HG03342 (cell line): ENCODE data around the gene STOM.
A peak's percentile ranks its signal among the peaks of the same experiment; 100 is the strongest.

Experiments
- ATAC-seq: cut with Tn5 transposase; IDR thresholded peaks from one replicate; pipeline ENCODE4 v1.9.1; 2021; ENCODE audit warnings: mild to moderate bottlenecking, moderate library complexity; ENCODE audit not compliant: unreplicated experiment

Gene STOM

DNA sequence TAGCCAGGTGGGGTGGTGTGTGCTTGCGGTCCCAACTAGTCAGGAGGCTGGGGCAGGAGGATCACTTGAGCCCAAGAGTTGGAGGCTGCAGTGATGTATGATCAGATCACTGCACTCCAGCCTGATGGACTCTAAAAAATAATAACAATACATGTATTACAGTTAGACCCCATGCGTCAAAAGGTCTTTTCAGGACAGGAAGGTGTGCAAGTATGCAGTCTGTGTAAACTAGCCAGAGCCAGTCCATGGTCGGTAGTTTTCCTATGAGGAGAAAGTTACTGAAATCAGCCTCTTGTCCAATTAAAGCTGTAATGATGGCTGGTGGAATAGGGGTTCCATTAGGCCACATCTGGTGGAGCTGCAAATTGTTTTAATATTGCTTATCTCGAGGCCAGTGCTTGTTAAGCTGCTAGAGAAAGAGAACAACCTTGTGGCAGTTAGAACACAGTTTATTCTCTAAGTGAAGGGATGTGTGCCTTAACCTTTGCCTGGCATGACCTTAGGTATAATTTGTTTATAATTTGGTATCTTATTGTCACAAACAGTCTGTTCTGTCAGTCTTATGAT, 1.5 kb upstream of the STOM start:
- no peak for ATAC-seq

DNA sequence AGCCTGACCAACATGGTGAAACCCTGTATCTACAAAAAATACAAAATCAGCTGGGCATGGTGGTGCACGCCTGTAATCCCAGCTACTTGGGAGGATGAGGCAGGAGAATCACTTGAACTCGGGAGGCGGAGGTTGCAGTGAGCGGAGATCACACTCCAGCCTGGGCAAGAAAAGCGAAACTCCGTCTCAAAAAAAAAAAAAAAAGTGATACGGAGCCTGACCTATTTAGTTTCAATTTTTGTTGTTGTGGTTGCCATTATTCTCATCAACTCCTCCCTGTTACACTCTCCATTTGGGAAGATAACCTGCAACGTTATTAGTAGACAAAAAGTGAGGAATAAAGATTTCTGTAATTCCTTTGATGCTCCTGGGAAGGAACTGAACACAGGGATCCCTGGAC, 1.3 kb downstream of the STOM start:
- ATAC-seq: no peak

DNA sequence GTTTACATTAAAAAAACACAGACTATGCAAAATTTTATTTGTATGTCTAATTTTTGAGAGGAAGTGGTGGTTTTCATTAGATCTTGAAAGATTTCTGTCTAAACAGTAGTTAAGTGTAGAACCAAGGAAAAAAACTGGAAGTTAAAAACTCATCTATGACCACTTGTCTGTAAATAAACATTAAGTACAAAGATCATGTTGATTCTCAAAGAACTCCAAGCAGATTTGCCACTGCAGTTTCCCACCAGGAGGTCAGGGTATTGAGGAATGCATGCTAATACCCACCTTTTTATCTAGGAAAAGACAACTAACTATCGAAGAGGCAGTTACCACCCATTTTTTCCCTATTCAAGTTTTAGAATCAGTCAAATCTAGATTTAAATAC, 1.9 kb downstream of the STOM start:
- no peak for ATAC-seq

DNA sequence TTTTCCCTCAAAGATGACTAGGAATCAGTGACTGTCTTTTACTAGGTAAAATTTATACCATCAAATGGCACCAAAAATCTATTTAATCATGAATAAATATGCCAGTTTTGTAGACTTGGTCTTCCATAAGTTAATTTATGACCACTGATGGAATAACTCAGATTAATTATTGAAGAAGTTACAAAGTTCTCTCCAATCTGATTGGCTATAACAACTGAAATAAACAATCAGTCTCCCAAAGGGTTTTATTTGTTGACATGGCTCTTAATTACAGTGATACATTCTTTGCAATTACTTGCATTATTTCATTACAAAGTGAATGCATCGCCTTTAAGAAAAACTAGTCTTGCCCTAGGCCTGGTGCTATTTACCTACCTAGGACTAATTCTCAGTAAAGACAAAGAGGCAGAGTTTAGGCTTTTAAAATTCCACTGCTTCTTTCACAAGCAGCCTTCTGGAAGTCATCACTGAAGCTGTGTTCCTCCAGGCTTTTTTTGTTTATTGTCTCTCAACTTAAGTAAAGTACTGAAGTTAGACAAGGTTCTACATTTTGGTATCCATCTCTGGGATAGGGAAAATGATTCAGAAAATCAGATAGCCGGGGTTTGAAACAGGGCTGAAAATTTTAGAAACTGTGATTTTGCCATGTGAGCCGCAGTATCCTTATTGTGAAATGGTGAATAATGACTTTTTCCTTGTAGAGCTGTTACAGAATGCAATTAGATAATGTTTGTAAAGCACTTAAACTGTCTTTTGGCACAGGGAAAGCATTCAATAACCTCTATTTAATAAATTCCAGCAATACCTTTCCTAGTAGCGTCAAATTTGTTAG, 2.5 kb downstream of the STOM start:
- ATAC-seq: no peak

DNA sequence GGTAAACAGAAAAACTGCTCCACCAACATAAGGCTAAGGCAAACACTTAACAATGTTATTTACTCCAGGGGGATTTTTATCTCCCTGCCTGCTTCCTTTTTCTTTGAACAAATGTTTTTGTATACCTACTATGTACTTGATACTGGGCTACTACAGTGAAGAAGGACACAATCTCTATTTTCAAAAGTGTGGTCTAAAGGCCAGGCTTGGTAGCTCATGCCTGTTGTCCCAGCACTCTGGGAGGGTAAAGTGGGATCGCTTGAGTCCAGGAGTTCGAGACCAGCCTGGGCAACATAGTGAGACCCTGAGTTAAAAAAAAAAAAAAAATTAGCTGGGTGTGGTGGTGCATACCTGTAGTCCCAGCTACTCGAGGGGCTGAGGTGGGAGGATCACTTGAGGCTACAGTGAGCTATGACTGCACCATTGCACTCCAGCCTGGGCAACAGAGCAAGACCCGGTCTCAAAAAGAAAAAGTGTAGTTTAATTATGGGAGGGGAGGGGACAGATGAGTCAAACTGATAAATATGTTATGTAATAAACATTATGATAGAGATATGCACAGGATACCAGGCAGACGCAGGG, 3.3 kb downstream of the STOM start:
- ATAC-seq: no peak

DNA sequence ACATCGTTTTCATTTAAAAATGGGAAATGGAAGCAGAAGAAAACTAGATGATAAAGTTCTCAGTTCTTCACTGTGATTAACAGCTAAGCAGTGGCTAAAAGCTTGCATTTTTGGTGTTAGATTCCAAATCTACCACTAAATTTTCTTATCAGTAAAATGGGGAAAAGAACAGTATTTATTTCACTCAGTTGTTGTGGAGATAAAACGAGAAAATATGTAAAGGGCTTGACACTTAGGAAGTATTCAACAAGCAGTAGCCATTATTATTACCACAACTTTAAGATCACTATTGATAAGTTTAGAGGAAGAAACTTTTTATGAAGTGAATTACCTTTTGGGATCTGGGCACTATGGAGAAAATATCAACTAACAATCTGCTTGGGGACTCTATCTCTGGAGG, 4.5 kb downstream of the STOM start:
- ATAC-seq: no peak

DNA sequence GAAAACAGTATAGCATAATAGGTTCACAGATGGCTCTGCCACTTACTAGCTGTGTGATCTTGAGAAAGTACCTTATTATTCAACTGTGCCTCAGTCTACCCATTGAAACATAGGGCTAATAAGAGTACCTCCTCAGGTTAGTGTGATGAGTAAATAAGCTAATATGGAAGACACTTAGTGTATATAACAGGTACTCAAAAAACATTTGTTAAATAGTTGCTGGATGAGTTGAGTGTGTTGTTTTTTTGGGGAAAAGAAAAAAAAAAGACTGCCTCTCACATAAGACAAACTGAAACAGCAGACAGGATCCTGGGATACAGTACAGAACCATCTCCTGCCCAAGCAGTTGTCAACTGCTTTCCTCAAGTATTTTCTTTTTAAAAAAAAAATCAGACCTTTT, 5.2 kb downstream of the STOM start:
- no peak for ATAC-seq

DNA sequence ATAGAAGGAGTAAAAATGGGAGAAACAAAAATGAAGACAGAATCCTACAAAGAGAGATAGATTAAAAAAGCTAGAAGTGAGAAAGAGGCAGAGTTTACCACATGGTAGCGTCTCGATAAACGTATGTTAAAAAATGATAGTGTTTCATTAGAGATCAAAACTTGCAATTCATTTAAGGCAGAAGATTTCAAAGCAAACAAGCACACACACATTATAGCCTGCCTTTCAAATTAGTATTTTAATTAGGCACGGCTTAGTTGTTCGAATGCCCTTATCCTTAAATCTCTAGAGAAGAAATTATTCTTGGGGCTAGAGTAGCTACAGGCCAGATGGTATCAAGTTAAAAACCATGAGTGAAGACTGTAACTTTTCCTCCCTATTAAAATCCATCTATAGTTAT, 6.0 kb downstream of the STOM start:
- no peak for ATAC-seq

DNA sequence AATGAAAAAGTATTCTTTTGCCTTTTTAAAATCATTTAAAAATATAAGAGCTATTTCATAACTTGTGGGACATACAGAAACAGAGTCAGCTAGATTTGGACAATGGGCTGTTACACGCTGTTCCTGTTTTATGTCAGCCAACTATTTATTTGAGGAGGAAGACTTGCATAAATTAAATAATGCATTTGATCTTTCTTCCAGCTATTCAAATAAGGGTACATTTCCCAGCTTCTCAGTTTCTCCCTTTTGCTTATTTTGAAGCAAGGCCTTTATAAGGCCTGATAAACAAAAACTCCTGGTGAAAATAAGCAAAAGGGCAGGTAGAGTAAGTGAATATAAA, 6.5 kb downstream of the STOM start:
- ATAC-seq: no peak

DNA sequence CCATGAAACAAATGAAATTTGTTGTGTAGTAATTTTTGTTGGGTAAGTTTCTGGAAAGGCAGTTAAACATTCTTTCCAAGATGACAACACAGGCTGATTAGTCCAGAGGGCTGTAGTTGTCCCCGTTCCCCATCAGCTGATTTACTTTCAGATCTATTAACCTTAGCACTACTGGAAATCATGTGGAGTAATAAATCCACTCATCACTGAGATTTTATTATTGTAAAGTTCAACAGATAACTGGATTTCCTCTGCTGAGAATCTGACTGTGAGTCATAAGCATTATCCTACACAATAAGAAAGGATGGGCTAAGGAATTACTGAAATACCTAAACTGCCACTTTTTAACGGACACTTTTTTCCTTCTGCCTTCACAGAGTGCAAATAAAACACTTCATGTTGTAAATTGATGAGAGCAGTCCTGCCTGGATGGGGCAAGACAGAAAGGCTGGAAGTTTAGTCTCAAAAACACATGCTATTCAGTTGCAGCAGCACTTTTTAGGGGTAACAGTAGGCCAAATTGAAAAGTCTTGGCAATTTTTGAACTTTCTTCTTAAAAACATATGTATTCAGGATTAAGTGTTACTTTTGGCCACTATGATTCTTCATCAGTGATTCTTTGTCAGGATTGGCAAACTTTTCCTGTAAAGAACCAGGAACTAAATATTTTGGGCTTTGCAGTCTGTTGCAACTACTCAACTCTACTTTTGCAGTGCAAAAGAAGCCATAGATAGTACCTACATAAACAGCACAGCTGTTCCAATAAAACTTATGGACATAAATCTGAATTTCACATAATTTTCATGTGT, 7.0 kb downstream of the STOM start:
- no peak for ATAC-seq

DNA sequence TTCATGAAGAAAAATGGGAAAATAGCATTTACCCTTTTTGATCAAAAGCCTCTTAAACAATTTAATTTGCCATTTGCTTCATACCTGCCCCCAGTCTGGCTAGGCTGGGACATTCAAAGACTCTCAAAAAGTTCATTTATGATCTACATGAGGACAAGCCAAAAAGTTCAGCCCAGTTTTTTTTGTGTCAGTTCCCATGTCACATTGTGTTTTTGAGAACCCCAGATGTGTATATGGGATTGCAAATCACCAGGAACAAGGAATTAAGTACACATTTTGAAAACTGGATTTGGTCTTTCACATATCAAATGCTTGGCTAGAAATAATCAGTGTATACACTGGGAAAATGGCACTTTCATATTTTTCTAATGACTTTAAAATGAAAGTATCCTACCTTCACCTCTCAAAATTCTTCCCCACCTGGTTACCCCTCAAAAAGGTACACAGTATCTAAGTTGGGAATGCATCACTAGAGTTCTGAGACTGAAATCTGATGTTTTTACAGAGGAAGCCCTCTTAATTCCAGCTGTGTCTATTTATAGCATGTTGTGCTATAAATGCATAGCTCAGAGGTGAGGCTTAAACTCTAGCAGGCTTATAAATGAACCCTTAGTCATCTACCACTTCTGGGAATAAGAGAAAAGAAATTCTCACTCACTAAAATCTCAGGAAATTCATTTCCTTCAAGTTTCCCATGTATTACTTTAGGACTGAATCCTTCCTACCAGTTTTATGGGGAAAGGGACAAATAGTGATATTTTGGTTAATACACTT, 9.3 kb downstream of the STOM start:
- no peak for ATAC-seq

DNA sequence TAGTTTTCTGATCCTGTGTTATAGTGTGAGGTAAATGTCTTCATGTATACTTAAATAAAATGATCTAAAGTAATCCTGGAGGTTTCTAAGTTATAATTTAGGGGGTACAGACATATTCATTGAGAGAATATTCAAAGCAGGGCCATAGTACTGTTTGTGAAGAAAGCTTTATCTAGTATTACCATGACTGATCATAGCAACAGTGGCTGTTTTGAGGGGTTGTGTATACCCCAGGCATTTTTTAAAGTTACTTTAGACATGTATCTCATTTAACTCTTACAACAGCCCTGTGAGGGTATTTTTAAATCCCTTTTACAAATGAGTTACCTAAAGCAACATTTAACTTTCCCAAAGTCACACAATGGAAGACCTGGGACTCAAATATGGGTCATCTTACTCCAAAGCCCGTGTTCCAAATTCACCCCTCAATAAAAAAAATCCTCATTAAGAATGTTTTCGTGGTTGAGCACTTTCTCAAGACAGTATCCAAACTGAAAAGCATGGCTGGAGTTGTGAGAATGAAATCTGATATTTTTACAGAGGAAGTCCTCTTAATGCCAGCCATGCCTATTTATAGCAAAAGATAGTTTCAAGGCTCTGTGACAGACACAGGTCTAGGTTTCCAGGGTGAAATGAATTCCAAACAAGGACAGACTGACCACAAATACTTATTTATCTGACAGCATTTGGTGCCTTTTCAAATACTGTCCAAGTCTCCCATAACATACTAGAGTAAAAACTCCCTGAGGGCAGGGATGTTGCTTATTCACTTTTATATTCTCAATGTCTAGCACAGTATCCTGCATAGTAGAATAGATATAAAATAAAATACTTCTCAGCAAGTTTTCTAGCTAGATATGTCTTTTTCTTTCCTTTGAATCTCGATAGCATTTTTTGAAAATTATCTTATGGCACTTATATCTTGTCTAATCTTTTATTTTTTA, 10.4 kb downstream of the STOM start:
- ATAC-seq: no peak

DNA sequence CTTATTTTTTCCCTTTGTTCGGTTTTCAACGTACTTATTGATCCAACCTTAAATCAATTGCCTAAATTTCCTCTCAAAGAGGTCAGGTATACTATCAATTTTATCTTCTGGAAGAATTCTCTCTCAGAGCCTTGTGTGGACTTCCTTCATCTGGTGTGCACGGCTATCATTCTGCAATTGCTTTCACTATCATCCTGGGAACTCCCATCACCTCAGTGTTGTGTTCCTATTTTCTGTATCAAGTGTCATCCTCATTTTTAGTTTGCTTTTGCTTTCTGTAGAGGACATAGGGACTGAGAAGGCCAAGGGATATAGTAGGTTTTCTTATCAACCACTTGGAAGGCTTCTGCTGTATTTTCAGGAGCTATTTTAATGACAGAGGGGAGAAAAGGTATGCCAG, 11.3 kb downstream of the STOM start:
- ATAC-seq: peak; percentile 44

DNA sequence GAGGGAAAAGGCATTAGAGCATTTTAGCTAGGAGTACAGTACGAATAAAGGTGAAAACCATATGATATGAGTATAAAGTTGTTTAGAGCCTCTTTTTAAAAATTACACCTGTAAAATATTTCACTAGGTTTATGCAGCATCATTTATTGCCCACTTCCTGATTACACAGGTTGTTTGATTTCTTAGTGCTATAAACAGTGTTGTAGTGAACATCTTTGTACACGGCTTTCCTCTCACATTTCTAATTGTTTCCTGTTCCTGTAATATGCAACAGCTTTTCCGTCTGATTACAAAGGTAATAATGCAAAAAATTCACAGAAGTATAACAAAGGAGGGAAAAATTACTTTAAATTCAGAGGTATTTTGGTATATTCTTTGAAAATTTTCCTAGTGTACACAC, 13.0 kb downstream of the STOM start:
- no peak for ATAC-seq

DNA sequence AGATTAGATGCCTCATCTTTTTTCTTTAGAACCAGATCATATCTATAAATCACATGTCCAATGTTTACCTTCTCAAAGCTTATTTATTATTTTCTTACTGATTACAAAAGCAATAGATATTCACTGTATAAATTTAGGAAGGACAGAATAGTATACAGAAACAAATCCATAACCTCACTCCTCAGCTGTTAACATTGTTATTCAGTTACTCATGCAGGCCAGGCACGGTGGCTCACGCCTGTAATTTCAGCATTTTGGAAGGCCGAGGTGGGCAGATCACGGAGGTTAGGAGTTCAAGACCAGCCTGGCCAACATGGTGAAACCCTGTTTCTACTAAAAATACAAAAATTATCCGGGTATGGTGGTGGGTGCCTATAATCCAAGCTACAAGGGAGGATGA, 15.3 kb downstream of the STOM start:
- ATAC-seq: no peak

DNA sequence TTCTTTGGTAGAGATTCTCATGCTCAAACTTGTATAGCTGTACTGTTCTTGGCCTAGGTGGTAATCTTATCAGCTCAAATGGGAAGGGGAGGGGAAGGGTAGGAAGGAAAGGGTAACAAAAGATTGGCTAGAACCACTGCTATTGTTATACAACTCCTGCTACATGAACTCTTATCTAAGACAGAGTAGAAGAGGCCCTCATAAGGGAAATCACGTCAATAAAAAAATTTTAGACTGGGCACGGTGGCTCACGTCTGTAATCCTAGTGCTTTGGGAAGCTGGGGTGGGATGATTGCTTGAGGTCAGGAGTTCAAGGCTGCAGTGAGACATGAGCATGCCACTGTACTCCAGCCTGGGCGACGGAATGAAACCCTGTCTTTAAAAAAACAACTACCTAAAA, 15.9 kb downstream of the STOM start:
- no peak for ATAC-seq

DNA sequence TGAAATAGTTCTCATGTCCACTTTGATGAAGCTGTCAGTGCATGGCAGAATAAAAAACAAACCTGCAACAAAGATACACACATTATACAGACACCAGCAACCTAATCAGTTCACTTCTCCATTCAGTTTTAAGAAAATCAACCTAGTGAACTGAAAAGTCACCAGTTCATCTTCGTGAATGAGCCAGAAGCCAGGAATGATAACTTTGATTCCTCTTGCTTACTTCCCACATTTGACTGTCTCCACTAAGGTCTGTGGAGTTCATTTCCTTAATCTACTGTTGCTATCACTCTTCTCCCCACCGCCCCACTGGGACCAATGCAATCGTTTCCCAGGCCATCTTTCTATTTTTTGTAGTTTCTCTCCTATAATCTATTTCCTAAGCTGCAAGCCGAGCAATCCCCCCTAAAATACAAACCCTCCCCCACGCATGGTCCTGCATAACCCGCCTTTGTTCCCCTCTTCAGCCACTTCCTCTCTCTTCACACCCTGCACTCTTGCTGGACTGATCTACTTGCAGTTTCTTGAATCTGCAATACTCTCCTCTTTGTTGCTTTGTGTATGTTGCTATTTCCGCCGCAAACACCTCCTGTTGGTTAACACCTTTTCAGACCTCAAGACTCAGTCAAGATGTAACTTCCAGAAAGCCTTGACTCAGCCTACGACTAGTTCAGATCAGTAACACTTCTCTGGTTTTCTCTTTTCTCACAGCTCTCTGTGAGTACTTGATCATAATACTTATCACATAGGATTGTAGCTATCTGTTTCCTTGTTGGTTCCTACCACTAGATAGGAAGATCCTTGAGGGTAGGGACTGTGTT, 16.6 kb downstream of the STOM start:
- peak; percentile 96 for ATAC-seq

DNA sequence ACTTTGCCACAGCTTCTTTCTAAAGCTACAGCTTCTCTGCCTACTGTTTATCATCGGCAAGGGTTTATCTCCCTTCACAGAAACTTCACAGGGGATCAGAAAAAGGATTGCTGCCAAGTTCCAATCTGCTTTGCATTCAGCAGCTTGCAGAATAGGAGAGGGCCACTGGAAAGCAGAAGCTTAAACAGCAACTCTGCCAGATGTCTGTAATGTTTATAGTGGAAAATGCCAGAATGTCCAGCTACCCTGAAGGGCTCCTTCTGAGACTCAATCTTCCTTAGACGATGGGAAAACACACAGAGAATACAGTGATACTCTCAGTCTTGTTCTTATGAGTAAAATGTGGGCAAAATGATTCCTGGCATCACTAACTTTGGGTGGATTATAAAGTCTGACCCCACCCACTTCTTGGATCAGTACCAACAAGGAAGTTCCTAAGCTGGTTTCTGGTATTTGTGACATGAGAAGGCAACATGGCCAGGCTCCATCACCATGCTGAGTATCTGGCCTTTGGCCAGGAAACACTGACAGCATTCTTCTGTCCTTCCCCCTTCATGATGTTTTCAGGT, 19.0 kb downstream of the STOM start:
- no peak for ATAC-seq

DNA sequence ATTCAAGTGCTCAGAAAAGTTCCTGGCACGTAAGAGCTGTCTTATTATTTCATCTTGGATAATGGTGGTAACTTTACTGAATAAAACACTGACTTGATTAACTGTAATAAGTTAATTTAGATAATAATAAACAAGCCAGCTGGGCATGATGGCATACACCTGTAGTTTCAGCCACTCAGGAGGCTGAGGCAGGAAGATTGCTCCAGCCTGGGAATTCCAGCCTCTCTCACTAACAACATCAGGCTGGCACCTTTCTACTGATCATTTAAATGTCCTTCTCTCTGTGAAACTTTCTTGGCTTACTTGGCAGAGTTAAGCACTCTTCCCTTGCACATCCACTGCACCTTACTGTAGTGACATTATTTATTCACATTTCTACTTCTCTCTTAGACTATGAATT, 20.0 kb downstream of the STOM start:
- no peak for ATAC-seq
